ENCODE results near the gene GABRR2. TPM values are rescaled to one million over a fixed set of nuclear protein-coding genes. Genes with fewer than 3 reads are reported as not detected.

Gene GABRR2
- total RNA-seq, 4 donors from 2014 or later: 0.89 TPM; not detected in 3

DNA sequence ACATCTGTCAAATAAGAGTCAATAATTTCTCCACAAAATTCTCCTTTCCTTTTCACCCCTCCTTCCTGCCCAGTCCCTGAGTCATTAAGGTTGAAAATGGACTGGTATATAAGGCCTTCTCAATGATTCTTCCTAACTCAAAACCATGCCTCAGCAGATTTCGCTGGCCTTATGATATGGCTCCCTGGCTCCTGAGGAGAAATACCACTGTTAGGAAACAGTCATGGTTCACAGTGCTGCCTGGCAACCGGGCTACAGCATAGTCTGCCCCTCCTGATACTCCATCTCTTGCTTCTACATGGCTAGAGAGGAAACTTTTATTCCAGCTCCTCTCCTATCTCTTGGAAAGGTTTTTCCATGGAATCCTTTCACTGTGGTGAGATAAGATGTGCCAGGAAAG, 32.7 kb upstream of the GABRR2 start:
- Histone ChIP-seq H3K4me1 (peaks cover 22% of the 10 kb centered on the region), H3K27me3 (no peaks in the 10 kb centered on the region), H3K4me3 (no peak overlapping the region), H3K36me3 (no peaks in the 10 kb centered on the region), H3K9me3 (no peaks in the 10 kb centered on the region), H3K27ac (no peak overlapping the region)
- 85% methylated on average over 2 of the region's 2 CpGs for WGBS
- DNase-seq (ENCODE audit: low spot score in 2 of 2): no peak
- TF ChIP-seq POLR2A (IDR thresholded peaks at IDR 0.05) (no peak), EP300 (IDR thresholded peaks at IDR 0.05) (no peak), POLR2AphosphoS5 (IDR thresholded peaks at IDR 0.05) (no peak)
- TF ChIP-seq, protein P1, sequence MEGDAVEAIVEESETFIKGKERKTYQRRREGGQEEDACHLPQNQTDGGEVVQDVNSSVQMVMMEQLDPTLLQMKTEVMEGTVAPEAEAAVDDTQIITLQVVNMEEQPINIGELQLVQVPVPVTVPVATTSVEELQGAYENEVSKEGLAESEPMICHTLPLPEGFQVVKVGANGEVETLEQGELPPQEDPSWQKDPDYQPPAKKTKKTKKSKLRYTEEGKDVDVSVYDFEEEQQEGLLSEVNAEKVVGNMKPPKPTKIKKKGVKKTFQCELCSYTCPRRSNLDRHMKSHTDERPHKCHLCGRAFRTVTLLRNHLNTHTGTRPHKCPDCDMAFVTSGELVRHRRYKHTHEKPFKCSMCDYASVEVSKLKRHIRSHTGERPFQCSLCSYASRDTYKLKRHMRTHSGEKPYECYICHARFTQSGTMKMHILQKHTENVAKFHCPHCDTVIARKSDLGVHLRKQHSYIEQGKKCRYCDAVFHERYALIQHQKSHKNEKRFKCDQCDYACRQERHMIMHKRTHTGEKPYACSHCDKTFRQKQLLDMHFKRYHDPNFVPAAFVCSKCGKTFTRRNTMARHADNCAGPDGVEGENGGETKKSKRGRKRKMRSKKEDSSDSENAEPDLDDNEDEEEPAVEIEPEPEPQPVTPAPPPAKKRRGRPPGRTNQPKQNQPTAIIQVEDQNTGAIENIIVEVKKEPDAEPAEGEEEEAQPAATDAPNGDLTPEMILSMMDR (IDR thresholded peaks at IDR 0.05): no peak

DNA sequence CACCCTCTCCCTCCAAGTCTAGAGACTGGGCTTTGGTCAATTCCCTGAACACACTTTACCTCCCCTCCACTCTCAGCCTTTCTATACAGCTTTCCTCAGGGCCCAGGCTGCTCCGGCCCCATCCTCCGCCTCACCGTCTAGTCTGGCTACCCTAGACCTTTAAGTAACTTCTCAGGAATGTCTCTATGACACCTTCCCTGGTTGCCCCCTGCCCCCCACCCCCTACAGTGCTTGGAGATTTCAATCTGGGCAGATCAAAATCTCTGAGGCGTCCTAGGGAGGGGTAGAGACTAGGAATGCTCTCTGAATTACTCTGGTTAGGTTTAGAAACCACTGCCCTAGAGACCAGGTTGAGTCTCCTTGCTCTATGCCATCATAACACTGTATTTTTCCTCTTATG, 31.3 kb upstream of the GABRR2 start:
- WGBS: 93% methylated on average over 4 of the region's 4 CpGs
- H3K27me3 ChIP-seq: no peaks in the 10 kb centered on the region
- TF ChIP-seq POLR2AphosphoS5 (IDR thresholded peaks at IDR 0.05) (no peak), POLR2A (IDR thresholded peaks at IDR 0.05) (no peak), EP300 (IDR thresholded peaks at IDR 0.05) (no peak)
- TF ChIP-seq, protein P1 (IDR thresholded peaks at IDR 0.05): no peak
- DNase-seq (ENCODE audit: low spot score in 2 of 2): no peak
- peaks cover 20% of the 10 kb centered on the region for H3K4me1 ChIP-seq
- H3K36me3 ChIP-seq: peaks cover 8% of the 10 kb centered on the region
- no peak overlapping the region for H3K27ac ChIP-seq
- no peak overlapping the region for H3K4me3 ChIP-seq
- H3K9me3 ChIP-seq: no peaks in the 10 kb centered on the region

DNA sequence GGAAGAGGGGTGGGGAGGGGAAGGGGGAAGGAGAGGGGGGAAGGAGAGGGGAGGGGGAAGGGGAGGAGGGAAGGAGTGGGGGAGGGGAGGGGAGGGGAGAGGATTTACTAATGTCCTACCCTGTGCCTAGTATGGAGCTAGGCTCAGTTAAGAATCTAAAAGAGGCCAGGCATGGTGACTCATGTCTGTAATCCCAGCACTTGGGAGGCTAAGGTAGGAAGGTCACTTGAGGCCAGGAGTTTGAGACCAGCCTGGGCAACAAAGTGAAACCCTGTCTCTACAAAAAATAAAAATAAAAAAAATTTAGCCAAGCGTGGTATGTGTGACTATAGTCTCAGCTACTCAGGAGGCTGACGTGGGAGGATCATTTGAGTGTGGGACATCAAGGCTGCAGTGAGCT, 24.5 kb upstream of the GABRR2 start:
- 97% methylated on average over 2 of the region's 2 CpGs for WGBS
- Histone ChIP-seq H3K36me3 (peaks cover 63% of the 10 kb centered on the region), H3K27me3 (no peaks in the 10 kb centered on the region), H3K4me1 (no peaks in the 10 kb centered on the region), H3K4me3 (no peak overlapping the region), H3K9me3 (no peaks in the 10 kb centered on the region), H3K27ac (no peak overlapping the region)
- no peak for TF ChIP-seq POLR2A (IDR thresholded peaks at IDR 0.05)
- TF ChIP-seq POLR2AphosphoS5 (IDR thresholded peaks at IDR 0.05): no peak
- TF ChIP-seq EP300 (IDR thresholded peaks at IDR 0.05): no peak
- TF ChIP-seq, protein P1 (IDR thresholded peaks at IDR 0.05): no peak
- no peak for DNase-seq (ENCODE audit: low spot score in 2 of 2)

DNA sequence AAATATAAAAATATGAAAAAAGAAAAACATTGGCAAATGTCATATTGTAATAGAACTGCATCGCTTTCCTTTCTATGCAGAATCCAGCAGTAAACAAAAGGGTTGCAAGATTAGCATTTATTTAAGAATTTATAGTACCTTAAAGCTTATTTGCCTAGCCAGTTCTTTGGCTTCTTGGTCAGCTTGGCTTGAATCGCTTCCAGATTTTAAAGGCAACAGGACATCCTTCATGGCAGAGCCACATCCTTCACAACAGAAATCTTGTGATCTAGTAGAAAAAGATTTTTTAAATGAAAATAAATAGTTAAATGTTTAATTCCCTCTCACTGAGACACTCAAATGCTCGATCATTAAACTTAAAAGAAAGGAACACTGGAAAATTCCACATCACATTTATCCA, 20.1 kb upstream of the GABRR2 start:
- Histone ChIP-seq H3K4me3 (no peak overlapping the region), H3K36me3 (peaks cover 73% of the 10 kb centered on the region), H3K27ac (no peak overlapping the region), H3K27me3 (no peaks in the 10 kb centered on the region), H3K9me3 (no peaks in the 10 kb centered on the region), H3K4me1 (no peaks in the 10 kb centered on the region)
- TF ChIP-seq, protein P1 (IDR thresholded peaks at IDR 0.05): no peak
- no peak for DNase-seq (ENCODE audit: low spot score in 2 of 2)
- WGBS: 79% methylated on average over 3 of the region's 3 CpGs

DNA sequence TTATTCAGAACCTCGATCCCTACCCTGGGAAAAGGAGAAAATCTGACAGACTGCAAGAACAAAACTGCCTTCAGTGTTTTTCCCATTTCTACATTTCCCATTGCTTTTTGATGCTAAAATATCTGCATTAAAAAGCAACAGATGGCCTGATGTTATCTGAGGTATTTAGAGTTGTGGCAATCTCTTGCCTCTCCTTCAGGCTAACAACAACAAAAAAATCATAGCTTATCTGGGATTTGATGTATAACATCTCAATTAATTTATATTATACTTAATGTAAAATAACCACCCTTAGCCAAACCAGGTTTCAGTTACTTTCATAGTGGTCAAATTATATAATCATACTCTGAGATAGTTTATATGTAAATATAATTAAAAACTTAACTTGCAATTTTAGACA, 15.8 kb upstream of the GABRR2 start:
- Histone ChIP-seq H3K9me3 (no peaks in the 10 kb centered on the region), H3K36me3 (peaks cover 68% of the 10 kb centered on the region), H3K4me3 (no peak overlapping the region), H3K27ac (no peak overlapping the region), H3K27me3 (no peaks in the 10 kb centered on the region), H3K4me1 (no peaks in the 10 kb centered on the region)
- no peak for DNase-seq (ENCODE audit: low spot score in 2 of 2)
- TF ChIP-seq POLR2AphosphoS5 (IDR thresholded peaks at IDR 0.05): no peak
- TF ChIP-seq, protein P1 (IDR thresholded peaks at IDR 0.05): no peak
- TF ChIP-seq EP300 (IDR thresholded peaks at IDR 0.05): no peak
- 97% methylated on average over 1 of the region's 1 CpG for WGBS
